WTC11 (cell line): ENCODE results near the gene ADGRG7. TPM values are rescaled to one million over a fixed set of nuclear protein-coding genes. Genes with fewer than 3 reads are reported as not detected.
"Not testable (repeated sequence)": the region's sequence is repeated elsewhere in the genome, so short reads cannot be mapped to it uniquely, and the experiment has no call there.

Source experiments
- ATAC-seq: fragments of 200-7000 bp; cut with Tn5 transposase; 2 replicates; pipeline ENCODE4 v1.10.0; 2021; ENCODE audit warnings: mild to moderate bottlenecking, moderate library complexity
- CTCF ChIA-PET: fragments of 300-600 bp; sonication (Branson Sonifier 250); formaldehyde crosslinking; loops from one replicate; lab custom pipeline; 2021; ENCODE audit warnings: antibody characterized with exemption; lab: Charles Lee
- POLR2A ChIA-PET: fragments of 350-600 bp; sonication (Branson Sonifier 250); formaldehyde crosslinking; loops from one replicate; lab custom pipeline; 2021; ENCODE audit warnings: antibody characterized with exemption; lab: Charles Lee
- DNase-seq: peaks from one replicate; pipeline ENCODE4 v3.0.0; 2021; ENCODE audit warnings: low spot score
- H3K27ac Mint-ChIP-seq: 2 replicates; pipeline ENCODE4 v1.8.0; 2021; ENCODE audit warnings: mixed read lengths
- H3K27me3 Mint-ChIP-seq: 2 replicates; pipeline ENCODE4 v1.8.0; 2021; ENCODE audit warnings: low read depth, mild to moderate bottlenecking, moderate library complexity, mixed read lengths
- H3K36me3 Mint-ChIP-seq: 2 replicates; pipeline ENCODE4 v1.8.0; 2021; ENCODE audit warnings: mixed read lengths
- H3K4me1 Mint-ChIP-seq: 2 replicates; pipeline ENCODE4 v1.8.0; 2022; ENCODE audit warnings: mixed read lengths
- H3K4me3 Mint-ChIP-seq: 2 replicates; pipeline ENCODE4 v1.8.0; 2021; ENCODE audit warnings: mild to moderate bottlenecking, moderate library complexity, mixed read lengths
- H3K9me3 Mint-ChIP-seq: 2 replicates; pipeline ENCODE4 v1.8.0; 2021; ENCODE audit warnings: mixed read lengths
- E2F5 ChIP-seq: sonication (generic); formaldehyde crosslinking; IDR thresholded peaks from 2 replicates; pipeline ENCODE4 v1.8.1; 2022; ENCODE audit warnings: mild to moderate bottlenecking, moderate library complexity, missing genetic modification reagents
- ERG ChIP-seq: fragments of 250-450 bp; sonication (Bioruptor Pico); IDR thresholded peaks from 2 replicates; pipeline ENCODE4 v1.8.0; 2021; ENCODE audit warnings: mild to moderate bottlenecking
- FOXP1 ChIP-seq: sonication (generic); formaldehyde crosslinking; IDR thresholded peaks from 2 replicates; pipeline ENCODE4 v1.8.0; 2022; ENCODE audit warnings: missing genetic modification reagents, mild to moderate bottlenecking, moderate library complexity, borderline replicate concordance
- GABPB1 ChIP-seq: sonication (generic); formaldehyde crosslinking; IDR thresholded peaks from 2 replicates; pipeline ENCODE4 v1.8.1; 2023; ENCODE audit warnings: mild to moderate bottlenecking, missing genetic modification reagents
- IRF1 ChIP-seq: sonication (generic); formaldehyde crosslinking; IDR thresholded peaks from 2 replicates; pipeline ENCODE4 v1.8.0; 2023; ENCODE audit warnings: missing genetic modification reagents
- PRRX2 ChIP-seq: fragments of 250-450 bp; sonication (Bioruptor Pico); IDR thresholded peaks from 2 replicates; pipeline ENCODE4 v1.8.0; 2021; ENCODE audit warnings: mild to moderate bottlenecking
- ZNF263 ChIP-seq: sonication (generic); formaldehyde crosslinking; IDR thresholded peaks from 2 replicates; pipeline ENCODE4 v1.8.1; 2022; ENCODE audit warnings: low read depth, mild to moderate bottlenecking, moderate library complexity, missing genetic modification reagents
- total RNA-seq: library from RNA; stranded (reverse); gene quantifications from 3 replicates; pipeline ENCODE4 v1.2.3, GENCODE V29; 2021
- TF ChIP-seq, protein P1 (sequence below): sonication (generic); formaldehyde crosslinking; IDR thresholded peaks from 2 replicates; pipeline ENCODE4 v1.8.0; 2023; ENCODE audit warnings: missing genetic modification reagents, mild to moderate bottlenecking, borderline replicate concordance

Gene ADGRG7
- total RNA-seq, 1 experiment from 2014 or later: not detected

- TF ChIP-seq, protein P1, sequence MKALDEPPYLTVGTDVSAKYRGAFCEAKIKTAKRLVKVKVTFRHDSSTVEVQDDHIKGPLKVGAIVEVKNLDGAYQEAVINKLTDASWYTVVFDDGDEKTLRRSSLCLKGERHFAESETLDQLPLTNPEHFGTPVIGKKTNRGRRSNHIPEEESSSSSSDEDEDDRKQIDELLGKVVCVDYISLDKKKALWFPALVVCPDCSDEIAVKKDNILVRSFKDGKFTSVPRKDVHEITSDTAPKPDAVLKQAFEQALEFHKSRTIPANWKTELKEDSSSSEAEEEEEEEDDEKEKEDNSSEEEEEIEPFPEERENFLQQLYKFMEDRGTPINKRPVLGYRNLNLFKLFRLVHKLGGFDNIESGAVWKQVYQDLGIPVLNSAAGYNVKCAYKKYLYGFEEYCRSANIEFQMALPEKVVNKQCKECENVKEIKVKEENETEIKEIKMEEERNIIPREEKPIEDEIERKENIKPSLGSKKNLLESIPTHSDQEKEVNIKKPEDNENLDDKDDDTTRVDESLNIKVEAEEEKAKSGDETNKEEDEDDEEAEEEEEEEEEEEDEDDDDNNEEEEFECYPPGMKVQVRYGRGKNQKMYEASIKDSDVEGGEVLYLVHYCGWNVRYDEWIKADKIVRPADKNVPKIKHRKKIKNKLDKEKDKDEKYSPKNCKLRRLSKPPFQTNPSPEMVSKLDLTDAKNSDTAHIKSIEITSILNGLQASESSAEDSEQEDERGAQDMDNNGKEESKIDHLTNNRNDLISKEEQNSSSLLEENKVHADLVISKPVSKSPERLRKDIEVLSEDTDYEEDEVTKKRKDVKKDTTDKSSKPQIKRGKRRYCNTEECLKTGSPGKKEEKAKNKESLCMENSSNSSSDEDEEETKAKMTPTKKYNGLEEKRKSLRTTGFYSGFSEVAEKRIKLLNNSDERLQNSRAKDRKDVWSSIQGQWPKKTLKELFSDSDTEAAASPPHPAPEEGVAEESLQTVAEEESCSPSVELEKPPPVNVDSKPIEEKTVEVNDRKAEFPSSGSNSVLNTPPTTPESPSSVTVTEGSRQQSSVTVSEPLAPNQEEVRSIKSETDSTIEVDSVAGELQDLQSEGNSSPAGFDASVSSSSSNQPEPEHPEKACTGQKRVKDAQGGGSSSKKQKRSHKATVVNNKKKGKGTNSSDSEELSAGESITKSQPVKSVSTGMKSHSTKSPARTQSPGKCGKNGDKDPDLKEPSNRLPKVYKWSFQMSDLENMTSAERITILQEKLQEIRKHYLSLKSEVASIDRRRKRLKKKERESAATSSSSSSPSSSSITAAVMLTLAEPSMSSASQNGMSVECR (CRISPR knock-in tag): no peak
- TF ChIP-seq ZNF263 (CRISPR knock-in tag): no peak
- no peak for TF ChIP-seq PRRX2
- TF ChIP-seq ERG (CRISPR knock-in tag): no peak
- TF ChIP-seq FOXP1 (CRISPR knock-in tag): no peak
- TF ChIP-seq E2F5 (CRISPR knock-in tag): no peak
- TF ChIP-seq, all 79 proteins: peak for 0
Observed at GRCh38 chr3:100665230-100665629, 55.8 kb downstream of the ADGRG7 start (continued).

DNA sequence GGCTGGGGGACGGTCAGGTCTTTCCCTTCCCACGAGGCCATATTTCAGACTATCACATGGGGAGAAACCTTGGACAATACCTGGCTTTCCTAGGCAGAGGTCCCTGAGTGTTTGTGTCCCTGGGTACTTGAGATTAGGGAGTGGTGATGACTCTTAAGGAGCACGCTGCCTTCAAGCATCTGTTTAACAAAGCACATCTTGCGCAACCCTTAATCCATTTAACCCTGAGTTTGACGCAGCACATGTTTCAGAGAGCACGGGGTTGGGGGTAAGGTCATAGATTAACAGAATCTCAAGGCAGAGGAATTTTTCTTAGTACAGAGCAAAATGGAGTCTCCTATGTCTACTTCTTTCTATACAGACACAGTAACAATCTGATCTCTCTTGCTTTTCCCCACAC is 57.3 kb downstream of the ADGRG7 start:
- ATAC-seq, CTCF ChIA-PET, H3K36me3 Mint-ChIP-seq: not testable (repeated sequence)

DNA sequence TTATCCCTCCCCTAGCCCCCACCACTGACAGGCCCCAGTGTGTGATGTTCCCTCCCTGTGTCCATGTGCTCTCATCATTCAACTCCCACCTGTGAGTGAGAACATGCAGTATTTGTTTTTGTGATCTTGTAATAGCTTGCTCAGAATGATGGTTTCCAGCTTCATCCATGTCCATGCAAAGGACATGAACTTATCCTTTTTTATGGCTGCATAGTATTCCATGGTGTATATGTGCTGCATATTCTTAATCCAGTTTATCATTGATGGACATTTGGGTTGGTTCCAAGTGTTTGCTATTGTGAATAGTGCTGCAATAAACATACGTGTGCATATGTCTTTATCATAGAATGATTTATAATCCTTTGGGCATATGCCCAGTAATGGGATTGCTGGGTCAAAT is 57.9 kb downstream of the ADGRG7 start:
- Mint-ChIP-seq H3K4me1 (peaks cover 19% of the 10 kb centered on the region), H3K9me3 (peaks cover 39% of the 10 kb centered on the region)
- ATAC-seq, H3K36me3 Mint-ChIP-seq, H3K4me3 Mint-ChIP-seq, POLR2A ChIA-PET, DNase-seq, CTCF ChIA-PET, H3K27me3 Mint-ChIP-seq, H3K27ac Mint-ChIP-seq: not testable (repeated sequence)

More for the DNA sequence above, 57.3 kb downstream of the ADGRG7 start:
- H3K27me3 Mint-ChIP-seq, H3K4me3 Mint-ChIP-seq, POLR2A ChIA-PET, DNase-seq, H3K27ac Mint-ChIP-seq: not testable (repeated sequence)
- Mint-ChIP-seq H3K9me3 (peaks cover 34% of the 10 kb centered on the region), H3K4me1 (peaks cover 19% of the 10 kb centered on the region)

DNA sequence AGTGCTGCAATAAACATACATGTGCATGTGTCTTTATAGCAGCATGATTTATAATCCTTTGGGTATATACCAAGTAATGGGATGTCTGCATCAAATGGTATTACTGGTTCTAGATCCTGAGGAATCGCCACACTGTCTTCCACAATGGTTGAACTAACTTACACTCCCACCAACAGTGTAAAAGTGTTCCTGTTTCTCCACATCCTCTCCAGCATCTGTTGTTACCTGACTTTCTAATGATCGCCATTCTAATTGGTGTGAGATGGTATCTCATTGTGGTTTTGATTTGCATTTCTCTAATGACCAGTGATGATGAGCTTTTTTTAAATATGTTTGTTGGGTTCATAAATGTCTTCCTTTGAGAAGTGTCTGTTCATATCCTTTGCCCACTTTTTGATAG is 61.6 kb downstream of the ADGRG7 start:
- peaks cover 39% of the 10 kb centered on the region for H3K9me3 Mint-ChIP-seq
- ATAC-seq, H3K4me3 Mint-ChIP-seq, H3K4me1 Mint-ChIP-seq, POLR2A ChIA-PET, H3K36me3 Mint-ChIP-seq, CTCF ChIA-PET, DNase-seq, H3K27ac Mint-ChIP-seq, H3K27me3 Mint-ChIP-seq: not testable (repeated sequence)

DNA sequence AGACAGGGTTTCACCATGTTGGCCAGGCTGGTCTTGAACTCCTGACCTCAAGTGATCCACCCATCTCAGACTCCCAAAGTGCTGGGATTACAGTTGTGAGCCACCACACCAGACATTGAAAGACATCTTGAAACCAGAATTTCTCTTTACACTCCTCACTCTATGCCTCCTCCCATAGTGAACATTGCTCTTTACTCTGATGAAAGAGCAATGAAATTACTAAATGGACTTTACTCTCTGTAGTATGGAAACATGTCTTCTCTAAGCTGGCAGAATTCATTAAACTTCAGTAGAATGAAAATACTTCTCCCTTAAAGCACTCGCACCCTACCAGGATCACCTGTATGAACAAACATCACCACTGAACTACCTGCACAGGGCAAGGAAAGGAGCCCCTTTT is 72.1 kb downstream of the ADGRG7 start:
- H3K4me3 Mint-ChIP-seq: no peak overlapping the region

More for the DNA sequence above, 72.1 kb downstream of the ADGRG7 start:
- no peak for DNase-seq
- Mint-ChIP-seq H3K9me3 (peaks cover 2% of the 10 kb centered on the region; the same call in 1 of the 2 replicates), H3K4me1 (no peaks in the 10 kb centered on the region), H3K36me3 (no peaks in the 10 kb centered on the region), H3K27ac (no peak overlapping the region), H3K27me3 (no peaks in the 10 kb centered on the region)
- ATAC-seq: no peak
- TF ChIP-seq GABPB1 (CRISPR knock-in tag): peak; percentile 55; the same call in 1 of the 2 replicates
- TF ChIP-seq IRF1 (CRISPR knock-in tag): no peak
- POLR2A ChIA-PET: no interaction called here
- CTCF ChIA-PET: no interaction called here
